SK-N-SH (cell line): ENCODE data around the gene JMJD8. TPM values are rescaled to one million over a fixed set of nuclear protein-coding genes. Genes with fewer than 3 reads are reported as not detected.

Experiments used
- CTCF ChIA-PET: fragments of 300-600, 350-600 bp; formaldehyde crosslinking; extraction: SDS; loops from one replicate; lab custom pipeline; 2021; lab: Yijun Ruan, JAX
- POLR2A ChIA-PET: fragments of 350-600 bp; sonication (Branson Sonifier 250); formaldehyde crosslinking; extraction: SDS; loops from one replicate; lab custom pipeline; 2020; ENCODE audit warnings: antibody characterized with exemption, inconsistent platforms; lab: Yijun Ruan, JAX
- DNase-seq: peaks from one replicate; pipeline ENCODE4 v3.0.0; 2012
- H2AFZ ChIP-seq: fragments of 200-600 bp; sonication (generic); 2 replicates; pipeline ENCODE4 v1.8.1; 2016; ENCODE audit warnings: antibody characterized with exemption, mild to moderate bottlenecking, low read depth
- H3F3A ChIP-seq: fragments of 200-600 bp; sonication (generic); replicated peaks from 2 replicates; pipeline ENCODE3; 2016; ENCODE audit warnings: antibody characterized with exemption, mild to moderate bottlenecking; ENCODE audit not compliant: insufficient read depth
- H3K27ac ChIP-seq, 2 experiments: fragments of 200-500 bp in 1 of 2; fragments of 200-600 bp in 1 of 2; sonication (Bioruptor generic) in 1 of 2; sonication (generic), shearing (Covaris generic) in 1 of 2; 2 replicates each; pipeline versions ENCODE4 v1.5.1 to v1.6.1; 2014 to 2016; ENCODE audit warnings: low read depth in 2 of 2, inconsistent platforms in 1 of 2, low read length in 1 of 2, mild to moderate bottlenecking in 1 of 2, mixed read lengths in 1 of 2
- H3K27me3 ChIP-seq: fragments of 200-600 bp; sonication (generic), shearing (Covaris generic); 2 replicates; pipeline ENCODE4 v1.6.1; 2016; ENCODE audit warnings: mixed run types; ENCODE audit not compliant: insufficient read depth
- H3K36me3 ChIP-seq, 2 experiments: fragments of 200-500 bp in 1 of 2; fragments of 200-600 bp in 1 of 2; sonication (Bioruptor generic) in 1 of 2; sonication (generic) in 1 of 2; replicated peaks in 1 of 2; 2 replicates each; pipeline versions ENCODE3 to v1.5.1; 2014 to 2016; ENCODE audit warnings: low read length in 1 of 2, mild to moderate bottlenecking in 1 of 2; ENCODE audit not compliant: insufficient read depth in 2 of 2, control insufficient read depth in 1 of 2
- H3K4me1 ChIP-seq, 2 experiments: fragments of 200-500 bp in 1 of 2; fragments of 200-600 bp in 1 of 2; sonication (Bioruptor generic) in 1 of 2; sonication (generic), shearing (Covaris generic) in 1 of 2; 2 replicates each; pipeline versions ENCODE4 v1.5.1 to v1.6.1; 2014 to 2016; ENCODE audit warnings: low read depth in 1 of 2, low read length in 1 of 2, mixed run types in 1 of 2; ENCODE audit not compliant: insufficient read depth in 2 of 2, control insufficient read depth in 1 of 2
- H3K4me2 ChIP-seq: fragments of 200-600 bp; sonication (generic), shearing (Covaris generic); 2 replicates; pipeline ENCODE4 v1.6.1; 2017; ENCODE audit warnings: mixed run types
- H3K4me3 ChIP-seq, 2 experiments: fragments of 200-500 bp in 1 of 2; fragments of 200-600 bp in 1 of 2; sonication (Bioruptor generic) in 1 of 2; sonication (generic), shearing (Covaris generic) in 1 of 2; 2 replicates each; pipeline versions ENCODE4 v1.5.1 to v1.8.1; 2014 to 2016; ENCODE audit warnings: low read depth in 2 of 2, inconsistent platforms in 1 of 2, low read length in 1 of 2, mild to moderate bottlenecking in 1 of 2, mixed read lengths in 1 of 2, moderate library complexity in 1 of 2
- H3K79me2 ChIP-seq: fragments of 200-600 bp; sonication (generic); 2 replicates; pipeline ENCODE4 v1.8.1; 2017; ENCODE audit warnings: mild to moderate bottlenecking; ENCODE audit not compliant: insufficient read depth
- H3K9ac ChIP-seq: fragments of 200-600 bp; sonication (generic); 2 replicates; pipeline ENCODE4 v1.6.1; 2017; ENCODE audit warnings: mixed run types
- H3K9me2 ChIP-seq: fragments of 200-600 bp; sonication (generic); 2 replicates; pipeline ENCODE4 v1.6.1; 2017; ENCODE audit warnings: mixed run types
- H3K9me3 ChIP-seq: fragments of 200-600 bp; sonication (generic); 2 replicates; pipeline ENCODE4 v1.6.1; 2017; ENCODE audit warnings: mixed run types, mild to moderate bottlenecking, moderate library complexity
- H4K20me1 ChIP-seq: fragments of 200-600 bp; sonication (generic); 2 replicates; pipeline ENCODE4 v1.6.1; 2017; ENCODE audit warnings: mild to moderate bottlenecking, mixed run types; ENCODE audit not compliant: insufficient read depth
- CTCF ChIP-seq: fragments of 200-600 bp; sonication (generic); IDR thresholded peaks from 2 replicates; pipeline ENCODE4 v1.6.1; 2017; ENCODE audit warnings: antibody characterized with exemption, mild to moderate bottlenecking, moderate library complexity
- EP300 ChIP-seq, 2 experiments: IDR thresholded peaks; 2 replicates each; pipeline versions ENCODE4 v1.4.0 to v1.6.1; 2012; ENCODE audit warnings: borderline replicate concordance in 1 of 2, low read depth in 1 of 2, low read length in 1 of 2
- FOXJ3 ChIP-seq: sonication (generic); formaldehyde crosslinking; IDR thresholded peaks from 2 replicates; pipeline ENCODE4 v1.5.1; 2020; ENCODE audit warnings: mild to moderate bottlenecking, missing genetic modification reagents
- GATA2 ChIP-seq: sonication (generic); formaldehyde crosslinking; IDR thresholded peaks from 2 replicates; pipeline ENCODE4 v1.5.0; 2020; ENCODE audit warnings: mild to moderate bottlenecking, missing genetic modification reagents
- MAX ChIP-seq: IDR thresholded peaks from 2 replicates; pipeline ENCODE4 v1.4.0; 2012; ENCODE audit warnings: low read depth
- MEF2A ChIP-seq: IDR thresholded peaks from 2 replicates; pipeline ENCODE4 v1.4.0; 2012; ENCODE audit warnings: low read depth, borderline replicate concordance
- NFIC ChIP-seq: IDR thresholded peaks from 2 replicates; pipeline ENCODE4 v1.4.0; 2012; ENCODE audit warnings: borderline replicate concordance
- NRF1 ChIP-seq: IDR thresholded peaks from 2 replicates; pipeline ENCODE4 v1.6.1; 2012; ENCODE audit warnings: low read depth, mild to moderate bottlenecking, low read length
- POLR2AphosphoS5 ChIP-seq: IDR thresholded peaks from 2 replicates; pipeline ENCODE4 v1.6.1; 2012; ENCODE audit warnings: low read depth, low read length
- RAD21 ChIP-seq: IDR thresholded peaks from 2 replicates; pipeline ENCODE4 v1.6.1; 2012; ENCODE audit warnings: mild to moderate bottlenecking, low read length
- RCOR1 ChIP-seq: fragments of 150-350 bp; IDR thresholded peaks from 2 replicates; pipeline ENCODE4 v1.6.1; 2017; ENCODE audit warnings: antibody characterized with exemption, low read length
- SIN3A ChIP-seq: IDR thresholded peaks from 2 replicates; pipeline ENCODE4 v1.6.1; 2012; ENCODE audit warnings: low read depth, mild to moderate bottlenecking, low read length, moderate library complexity, borderline replicate concordance
- TCF12 ChIP-seq: IDR thresholded peaks from 2 replicates; pipeline ENCODE4 v1.4.0; 2012
- USF1 ChIP-seq: IDR thresholded peaks from 2 replicates; pipeline ENCODE4 v1.4.0; 2012; ENCODE audit warnings: low read depth, borderline replicate concordance
- USF2 ChIP-seq: fragments of 150-350 bp; IDR thresholded peaks from 2 replicates; pipeline ENCODE4 v1.6.1; 2017; ENCODE audit warnings: antibody characterized with exemption, low read length, low read depth, borderline replicate concordance
- ZBTB33 ChIP-seq: IDR thresholded peaks from 2 replicates; pipeline ENCODE4 v1.4.0; 2012; ENCODE audit warnings: low read depth, borderline replicate concordance
- WGBS: methylation state at CpG from one replicate; pipeline ENCODE4 v1.1.6; 2017; ENCODE audit warnings: low lambda C conversion rate; 5-methylcytosine and 5-hydroxymethylcytosine counted together
- polyA plus RNA-seq, 3 experiments: library from polyadenylated mRNA; depleted of rRNA; stranded (reverse); fragments of >200 nt; gene quantifications; 2 replicates each; pipeline ENCODE4 v1.2.3, GENCODE V29; 2012

JMJD8 gene
- polyA plus RNA-seq, 1 of the 3 experiments (the other 2 are of a cell fraction), result 67.0 TPM

GRCh38 chr16:680967-681745 lies 3.0 kb downstream of the JMJD8 start:
- Histone ChIP-seq H3K4me2 (peak overlapping the region; percentile 90), H3K79me2 (peaks cover 37% of the 10 kb centered on the region), H3F3A (peaks cover 10% of the 10 kb centered on the region), H3K9ac (peak overlapping the region; percentile 80)
- peak; percentile 22 for TF ChIP-seq POLR2AphosphoS5
- no peak for TF ChIP-seq GATA2 (CRISPR knock-in tag)
- TF ChIP-seq NRF1, result no peak
- TF ChIP-seq, all 33 proteins: peak for 1
- CTCF ChIA-PET, result interaction anchor here (0.8 to 3.8 kb wide), 8 partner anchors 8 to 92 kb away, joined by 3 to 20 read pairs (median 7); partner anchors contain the start of genes ANTKMT, METRN, RHOT2 and WDR24
- no peak for DNase-seq
- Histone ChIP-seq H3K36me3 (peaks cover 13 to 30% of the 10 kb centered on the region in 2 experiments), H4K20me1 (peaks cover 23% of the 10 kb centered on the region), H3K27ac (peak overlapping the region; percentile 86 to 98; a peak in 3 of 4 replicates), H2AFZ (no peak overlapping the region), H3K4me3 (peak overlapping the region; percentile 78 to 96), H3K4me1 (peaks cover 8 to 56% of the 10 kb centered on the region in 2 experiments; a peak in 2 of 4 replicates), H3K27me3 (no peaks in the 10 kb centered on the region), H3K9me3 (no peaks in the 10 kb centered on the region), H3K9me2 (no peaks in the 10 kb centered on the region)
- POLR2A ChIA-PET, result interaction anchor here (0.9 to 2.2 kb wide), 6 partner anchors 8 to 39 kb away, joined by 3 to 12 read pairs (median 4); partner anchors contain the start of genes RHOT2, WDR24 and WDR90
- WGBS, result 42% methylated on average over 42 of the region's 44 CpGs

GRCh38 chr16:680625-680945 lies 3.5 kb downstream of the JMJD8 start:
- POLR2A ChIA-PET, result interaction anchor here (0.9 to 2.2 kb wide), 5 partner anchors 9 to 40 kb away, joined by 3 to 12 read pairs (median 4); partner anchors contain the start of genes RHOT2, WDR24 and WDR90
- no peak overlapping the region for H2AFZ ChIP-seq
- H3K9me2 ChIP-seq, result no peaks in the 10 kb centered on the region
- peaks cover 8 to 51% of the 10 kb centered on the region in 2 experiments; a peak in 2 of 4 replicates for H3K4me1 ChIP-seq
- peak overlapping the region; percentile 90 for H3K4me2 ChIP-seq
- peaks cover 23% of the 10 kb centered on the region for H4K20me1 ChIP-seq
- H3K79me2 ChIP-seq, result peaks cover 37% of the 10 kb centered on the region
- no peak for DNase-seq
- H3K27me3 ChIP-seq, result no peaks in the 10 kb centered on the region
- H3K27ac ChIP-seq, result peak overlapping the region; percentile 86 to 98; a peak in 3 of 4 replicates
- CTCF ChIA-PET, result interaction anchor here (0.8 to 3.8 kb wide), 9 partner anchors 9 to 92 kb away, joined by 3 to 20 read pairs (median 4); partner anchors contain the start of genes ANTKMT, METRN, RHOT2 and WDR24
- peaks cover 13 to 30% of the 10 kb centered on the region in 2 experiments for H3K36me3 ChIP-seq
- WGBS, result 33% methylated on average over 1 of the region's 38 CpGs
- H3K4me3 ChIP-seq, result peak overlapping the region; percentile 78 to 96
- H3K9me3 ChIP-seq, result no peaks in the 10 kb centered on the region
- H3F3A ChIP-seq, result peaks cover 10% of the 10 kb centered on the region
- H3K9ac ChIP-seq, result peak overlapping the region; percentile 80
- TF ChIP-seq MEF2A (no peak), EP300 (IDR thresholded peaks at IDR 0.05; ENCODE audit: borderline replicate concordance in 1 of 2, low read depth in 1 of 2, low read length in 1 of 2) (no peak), USF2 (no peak), NRF1 (no peak), CTCF (no peak), FOXJ3 (CRISPR knock-in tag) (no peak), TCF12 (no peak), USF1 (no peak), NFIC (no peak), ZBTB33 (no peak), RAD21 (no peak), SIN3A (no peak), MAX (no peak), RCOR1 (no peak), GATA2 (CRISPR knock-in tag) (no peak)
